Activated T-cell treated with anti-CD3 and anti-CD28 coated beads, Interleukin-2, amount 50 U/mL, for 24 hours (primary cell): ENCODE measurements around the gene HMCN2.

Experiments used
- DNase-seq: peaks from one replicate; pipeline ENCODE4 v3.0.0-alpha.2; 2020
- H3K27ac Mint-ChIP-seq: 2 replicates; pipeline ENCODE4 v1.8.0; 2020; ENCODE audit warnings: mild to moderate bottlenecking, mixed read lengths
- H3K27me3 Mint-ChIP-seq: 2 replicates; pipeline ENCODE4 v1.8.0; 2020; ENCODE audit warnings: mixed read lengths
- H3K36me3 Mint-ChIP-seq: 2 replicates; pipeline ENCODE4 v1.8.0; 2020; ENCODE audit warnings: low read depth, mixed read lengths
- H3K4me1 Mint-ChIP-seq: 2 replicates; pipeline ENCODE4 v1.8.0; 2020; ENCODE audit warnings: low read depth, mixed read lengths
- H3K4me3 Mint-ChIP-seq: 2 replicates; pipeline ENCODE4 v1.8.0; 2020; ENCODE audit warnings: mild to moderate bottlenecking, moderate library complexity, mixed read lengths
- H3K9me3 Mint-ChIP-seq: 2 replicates; pipeline ENCODE4 v1.8.0; 2020; ENCODE audit warnings: mixed read lengths

HMCN2 gene

DNA sequence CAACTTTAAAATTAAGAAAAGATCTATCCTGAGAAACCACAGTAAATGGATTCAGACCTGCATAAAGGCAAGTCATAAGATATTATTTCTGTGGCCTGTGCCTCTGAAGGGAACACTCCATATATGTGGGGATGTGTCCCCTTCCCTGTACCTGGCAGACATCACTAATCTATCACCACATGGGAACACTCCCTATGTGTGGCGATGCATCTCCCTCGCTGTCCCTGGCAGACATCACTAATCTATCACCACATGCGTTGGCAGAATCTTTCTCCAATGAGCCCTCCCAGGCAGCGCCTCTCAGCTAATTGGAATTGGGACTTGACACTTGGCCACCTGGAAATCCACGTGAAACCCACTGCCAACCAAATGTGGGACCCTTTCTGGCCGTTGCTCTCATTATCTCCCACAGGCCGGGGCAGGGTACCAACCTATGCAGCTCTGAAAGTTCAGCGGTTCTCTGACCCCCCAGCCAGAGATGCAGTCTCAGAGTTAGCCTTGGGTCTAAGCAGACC, 154.0 kb downstream of the HMCN2 start:
- no peaks in the 10 kb centered on the region for H3K9me3 Mint-ChIP-seq
- no peak overlapping the region for H3K4me3 Mint-ChIP-seq
- peaks cover 3% of the 10 kb centered on the region for H3K27me3 Mint-ChIP-seq
- no peaks in the 10 kb centered on the region for H3K4me1 Mint-ChIP-seq
- no peak for DNase-seq
- H3K27ac Mint-ChIP-seq: no peak overlapping the region
- no peaks in the 10 kb centered on the region for H3K36me3 Mint-ChIP-seq

DNA sequence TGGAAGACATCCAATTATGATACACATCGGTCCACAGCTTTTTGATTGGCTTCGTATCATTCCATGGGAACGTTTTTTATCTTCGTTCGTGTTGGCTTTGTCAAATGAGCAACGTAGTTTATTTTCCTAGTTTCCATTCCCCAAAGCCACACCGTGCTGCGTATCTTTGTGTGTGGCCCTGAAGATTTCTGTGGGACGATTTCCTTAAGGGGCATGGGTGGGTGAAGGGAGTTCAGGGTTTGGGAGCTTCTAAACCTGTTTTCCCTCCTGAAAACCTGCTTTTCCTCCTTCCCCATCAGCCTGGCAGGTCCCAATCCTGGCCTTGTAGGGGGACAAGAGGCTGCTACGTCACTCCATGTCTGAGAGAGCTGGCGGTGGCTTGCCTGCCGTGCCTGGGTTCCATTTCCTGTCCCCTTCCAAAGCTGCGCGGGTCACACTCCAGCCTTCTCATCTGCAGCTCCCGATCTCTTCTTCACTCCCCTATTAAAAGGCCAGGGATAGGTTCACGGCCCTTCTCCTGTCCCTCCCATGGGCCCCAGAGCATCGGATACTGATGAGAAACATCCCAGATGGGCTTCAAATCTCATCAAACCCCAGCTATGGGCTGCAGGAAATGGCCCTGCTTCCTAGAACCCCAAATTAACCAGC, 155.7 kb downstream of the HMCN2 start:
- H3K9me3 Mint-ChIP-seq: no peaks in the 10 kb centered on the region
- no peaks in the 10 kb centered on the region for H3K4me1 Mint-ChIP-seq

DNA sequence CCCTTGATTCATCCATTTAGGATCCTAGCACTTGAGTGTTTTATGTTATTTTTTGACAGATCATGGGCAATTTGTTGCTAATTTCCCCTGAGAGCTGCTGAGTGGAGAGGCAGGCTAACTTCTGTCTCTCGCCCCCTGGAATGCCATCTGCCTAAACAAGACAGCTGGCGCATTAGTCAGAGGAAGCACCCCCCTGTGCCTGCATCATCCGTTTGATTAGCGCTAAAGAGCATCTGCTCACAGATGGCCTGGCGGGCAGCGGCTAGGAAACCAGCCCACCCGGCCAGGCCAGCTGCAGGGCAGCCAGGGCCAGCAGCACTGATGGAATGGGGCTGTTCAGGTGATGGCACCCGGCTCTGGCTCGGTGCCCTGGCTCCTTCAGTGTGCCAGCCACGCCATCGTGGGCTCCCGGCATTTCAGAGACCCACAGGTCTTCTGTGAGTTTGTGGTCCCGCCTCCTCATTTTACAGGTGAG, 156.3 kb downstream of the HMCN2 start:
- no peak for DNase-seq
- no peaks in the 10 kb centered on the region for H3K4me1 Mint-ChIP-seq
- H3K27me3 Mint-ChIP-seq: no peaks in the 10 kb centered on the region
- H3K9me3 Mint-ChIP-seq: no peaks in the 10 kb centered on the region
- H3K4me3 Mint-ChIP-seq: no peak overlapping the region
- H3K36me3 Mint-ChIP-seq: no peaks in the 10 kb centered on the region
- no peak overlapping the region for H3K27ac Mint-ChIP-seq

More for the DNA sequence above, 155.7 kb downstream of the HMCN2 start:
- Mint-ChIP-seq H3K36me3 (no peaks in the 10 kb centered on the region), H3K4me3 (no peak overlapping the region), H3K27ac (no peak overlapping the region), H3K27me3 (peaks cover 2% of the 10 kb centered on the region)
- DNase-seq: no peak

DNA sequence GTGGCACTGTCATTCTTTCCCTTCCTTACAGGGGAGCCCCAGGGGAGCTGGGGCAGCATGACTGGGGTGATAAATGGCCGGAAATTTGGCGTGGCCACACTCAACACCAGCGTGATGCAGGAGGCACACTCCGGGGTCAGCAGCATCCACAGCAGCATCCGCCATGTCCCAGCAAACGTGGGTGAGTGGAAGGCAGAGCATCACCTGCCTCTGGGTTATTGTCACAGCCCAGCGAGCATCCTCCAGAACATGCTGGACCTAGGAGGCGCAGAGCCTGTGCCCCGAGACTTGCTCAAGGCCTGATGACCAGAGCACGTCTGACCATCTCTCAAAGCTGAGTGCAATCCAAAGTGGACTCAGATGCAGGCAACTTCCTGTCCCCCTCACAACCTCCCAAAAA, 157.0 kb downstream of the HMCN2 start:
- H3K36me3 Mint-ChIP-seq: no peaks in the 10 kb centered on the region
- no peaks in the 10 kb centered on the region for H3K27me3 Mint-ChIP-seq
- no peak overlapping the region for H3K4me3 Mint-ChIP-seq
- H3K9me3 Mint-ChIP-seq: no peaks in the 10 kb centered on the region
- no peak overlapping the region for H3K27ac Mint-ChIP-seq
- no peaks in the 10 kb centered on the region for H3K4me1 Mint-ChIP-seq
- no peak for DNase-seq

DNA sequence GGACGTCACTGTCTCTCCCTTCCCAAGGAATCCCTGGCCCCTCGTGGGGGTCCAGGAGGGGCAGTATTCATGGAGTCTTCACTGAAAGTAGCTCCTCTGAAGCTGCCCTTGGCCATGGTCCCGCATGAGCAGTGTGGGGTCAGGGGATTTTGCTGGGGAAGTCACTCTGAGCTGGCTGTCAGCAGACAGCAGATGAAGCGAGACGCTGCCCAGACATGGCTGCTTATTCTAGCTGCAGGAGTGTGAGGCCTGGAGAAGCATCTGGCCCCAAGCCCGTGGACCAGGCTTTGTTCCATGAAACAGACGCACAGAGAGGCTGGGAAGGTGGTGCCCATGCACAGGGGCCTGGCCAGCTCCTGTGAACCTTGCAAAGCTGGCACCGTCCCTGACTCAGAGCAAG, 157.7 kb downstream of the HMCN2 start:
- no peaks in the 10 kb centered on the region for H3K27me3 Mint-ChIP-seq
- H3K4me3 Mint-ChIP-seq: no peak overlapping the region
- no peaks in the 10 kb centered on the region for H3K9me3 Mint-ChIP-seq
- H3K4me1 Mint-ChIP-seq: no peaks in the 10 kb centered on the region
- H3K27ac Mint-ChIP-seq: no peak overlapping the region
- H3K36me3 Mint-ChIP-seq: no peaks in the 10 kb centered on the region
- DNase-seq: no peak

DNA sequence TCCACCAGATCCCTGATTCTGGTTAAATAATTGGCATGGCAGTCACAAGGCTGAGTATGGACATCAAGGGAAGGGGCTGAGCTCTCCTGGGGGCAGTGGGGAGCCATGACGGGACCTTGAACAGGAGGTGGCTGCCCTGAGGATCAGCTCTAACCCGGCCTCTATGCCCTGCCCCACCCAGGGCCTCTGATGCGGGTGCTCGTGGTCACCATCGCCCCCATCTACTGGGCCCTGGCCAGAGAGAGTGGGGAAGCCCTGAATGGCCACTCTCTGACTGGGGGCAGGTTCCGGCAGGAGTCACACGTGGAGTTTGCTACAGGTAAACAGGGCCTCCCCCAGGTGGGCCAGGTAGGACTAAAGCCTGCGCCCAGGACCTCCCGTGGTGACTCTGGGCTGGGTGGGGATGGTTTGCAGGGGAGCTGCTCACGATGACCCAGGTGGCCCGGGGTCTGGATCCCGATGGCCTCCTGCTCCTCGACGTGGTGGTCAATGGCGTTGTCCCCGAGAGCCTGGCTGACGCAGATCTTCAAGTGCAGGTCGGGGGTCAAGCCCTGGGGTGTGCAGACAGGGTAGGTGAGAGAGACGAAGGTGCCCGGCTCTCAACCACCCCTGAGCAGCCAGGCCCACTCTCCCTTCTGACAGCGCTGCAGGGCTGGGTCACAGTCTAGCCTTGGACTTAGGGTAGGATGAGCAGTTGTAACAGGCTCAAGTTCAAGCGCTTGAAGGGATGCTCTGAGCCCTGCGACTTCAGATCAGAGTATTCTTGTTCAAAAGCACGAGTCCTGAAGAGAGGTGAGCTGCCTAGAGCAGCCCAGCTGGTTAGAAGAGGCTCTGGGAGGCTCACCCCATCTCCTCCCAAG, 159.3 kb downstream of the HMCN2 start:
- no peak overlapping the region for H3K27ac Mint-ChIP-seq
- H3K36me3 Mint-ChIP-seq: no peaks in the 10 kb centered on the region
- no peaks in the 10 kb centered on the region for H3K4me1 Mint-ChIP-seq
- no peak overlapping the region for H3K4me3 Mint-ChIP-seq
- no peak for DNase-seq
- H3K9me3 Mint-ChIP-seq: no peaks in the 10 kb centered on the region
- peaks cover 2% of the 10 kb centered on the region for H3K27me3 Mint-ChIP-seq

DNA sequence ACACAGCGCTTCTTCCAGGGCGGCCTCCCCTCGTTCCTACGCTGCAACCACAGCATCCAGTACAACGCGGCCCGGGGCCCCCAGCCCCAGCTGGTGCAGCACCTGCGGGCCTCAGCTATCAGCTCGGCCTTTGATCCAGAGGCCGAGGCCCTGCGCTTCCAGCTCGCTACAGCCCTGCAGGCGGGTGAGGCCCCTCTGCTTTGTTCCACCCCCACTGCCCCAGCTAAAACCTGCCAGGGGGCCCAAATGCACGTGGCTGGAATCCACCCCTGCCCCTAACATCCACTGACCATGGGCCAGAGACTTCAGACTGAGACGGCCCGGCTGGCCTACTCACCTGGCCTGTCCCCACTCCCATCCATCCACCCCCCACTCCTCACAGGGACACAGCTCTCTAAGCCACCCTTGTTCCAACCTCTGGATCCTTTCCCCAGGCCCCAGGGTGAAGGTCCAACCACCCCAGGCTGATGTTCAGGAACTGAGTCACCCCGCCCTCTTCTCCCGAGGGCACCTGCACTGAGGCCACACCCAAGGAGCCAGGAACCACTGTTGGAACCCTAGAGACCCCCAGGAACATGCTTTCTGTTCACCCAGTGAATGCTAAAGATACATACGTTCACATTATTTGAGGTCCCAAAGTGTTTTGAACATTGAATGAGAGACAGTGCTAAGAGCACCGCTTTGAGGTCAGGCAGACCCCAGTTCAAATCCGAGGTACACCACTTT, 160.3 kb downstream of the HMCN2 start:
- no peak for DNase-seq
- H3K36me3 Mint-ChIP-seq: no peaks in the 10 kb centered on the region
- H3K4me1 Mint-ChIP-seq: no peaks in the 10 kb centered on the region
- no peaks in the 10 kb centered on the region for H3K9me3 Mint-ChIP-seq
- peaks cover 10% of the 10 kb centered on the region for H3K27me3 Mint-ChIP-seq
- H3K4me3 Mint-ChIP-seq: no peak overlapping the region
- H3K27ac Mint-ChIP-seq: no peak overlapping the region

DNA sequence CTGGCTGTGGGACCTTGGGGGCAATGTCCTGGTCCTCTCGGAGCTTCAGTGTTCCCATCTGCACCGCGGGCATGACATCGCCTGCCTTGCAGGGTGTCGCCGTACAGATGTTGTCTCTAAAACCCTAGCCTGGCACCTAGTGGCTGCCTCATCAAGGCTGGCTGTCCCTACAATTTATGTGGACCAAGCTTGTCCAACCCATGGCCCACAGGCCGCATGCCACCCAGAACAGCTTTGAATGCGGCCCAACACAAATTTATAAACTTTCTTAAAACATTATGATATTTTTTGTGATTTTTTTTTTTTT, 160.9 kb downstream of the HMCN2 start:
- Mint-ChIP-seq H3K27ac (no peak overlapping the region), H3K4me1 (no peaks in the 10 kb centered on the region)

DNA sequence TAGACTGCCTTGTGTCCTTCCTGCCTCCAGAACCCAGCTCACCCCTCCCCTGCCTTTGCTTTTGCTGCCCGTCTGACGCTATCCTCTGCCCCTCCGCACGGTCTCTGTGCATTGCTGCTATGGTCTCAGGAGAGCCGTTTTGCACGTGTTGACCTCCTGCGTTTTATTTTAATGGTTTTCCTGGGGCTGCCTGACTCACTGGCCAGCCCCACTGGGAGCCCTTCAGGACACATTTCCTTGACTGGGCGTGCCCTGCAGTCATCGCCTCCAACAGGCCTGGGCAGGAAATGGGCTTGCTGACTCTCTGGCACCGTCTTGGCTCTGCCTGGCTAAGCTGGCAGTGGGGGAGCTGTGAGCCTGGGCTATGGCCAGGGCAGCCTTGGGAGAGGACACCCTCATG, 161.3 kb downstream of the HMCN2 start:
- DNase-seq: no peak
- Mint-ChIP-seq H3K9me3 (no peaks in the 10 kb centered on the region), H3K27me3 (peaks cover 14% of the 10 kb centered on the region), H3K27ac (no peak overlapping the region), H3K4me3 (no peak overlapping the region), H3K4me1 (no peaks in the 10 kb centered on the region), H3K36me3 (no peaks in the 10 kb centered on the region)

More for the DNA sequence above, 160.9 kb downstream of the HMCN2 start:
- H3K36me3 Mint-ChIP-seq: no peaks in the 10 kb centered on the region
- DNase-seq: no peak
- H3K4me3 Mint-ChIP-seq: no peak overlapping the region
- no peaks in the 10 kb centered on the region for H3K9me3 Mint-ChIP-seq
- peaks cover 12% of the 10 kb centered on the region for H3K27me3 Mint-ChIP-seq

DNA sequence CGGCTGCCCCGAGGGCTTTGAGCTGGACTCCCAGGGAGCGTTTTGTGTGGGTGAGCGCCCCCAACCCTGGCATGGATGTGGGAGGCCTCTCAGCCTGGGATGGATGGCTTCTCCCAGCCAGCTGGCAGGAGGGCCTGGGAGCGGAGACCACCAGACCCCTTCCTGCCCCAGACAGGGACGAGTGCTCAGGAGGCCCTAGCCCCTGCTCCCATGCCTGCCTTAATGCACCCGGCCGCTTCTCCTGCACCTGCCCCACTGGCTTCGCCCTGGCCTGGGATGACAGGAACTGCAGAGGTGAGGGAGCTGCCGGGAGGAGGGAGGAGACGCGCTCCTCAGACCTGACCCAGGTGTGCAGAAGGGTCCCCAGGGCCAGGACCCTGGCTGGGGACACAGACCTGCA, 161.8 kb downstream of the HMCN2 start:
- no peak overlapping the region for H3K27ac Mint-ChIP-seq
- no peaks in the 10 kb centered on the region for H3K36me3 Mint-ChIP-seq
- DNase-seq: no peak
- H3K9me3 Mint-ChIP-seq: no peaks in the 10 kb centered on the region
- H3K4me1 Mint-ChIP-seq: no peaks in the 10 kb centered on the region
- peaks cover 18% of the 10 kb centered on the region for H3K27me3 Mint-ChIP-seq
- H3K4me3 Mint-ChIP-seq: no peak overlapping the region

DNA sequence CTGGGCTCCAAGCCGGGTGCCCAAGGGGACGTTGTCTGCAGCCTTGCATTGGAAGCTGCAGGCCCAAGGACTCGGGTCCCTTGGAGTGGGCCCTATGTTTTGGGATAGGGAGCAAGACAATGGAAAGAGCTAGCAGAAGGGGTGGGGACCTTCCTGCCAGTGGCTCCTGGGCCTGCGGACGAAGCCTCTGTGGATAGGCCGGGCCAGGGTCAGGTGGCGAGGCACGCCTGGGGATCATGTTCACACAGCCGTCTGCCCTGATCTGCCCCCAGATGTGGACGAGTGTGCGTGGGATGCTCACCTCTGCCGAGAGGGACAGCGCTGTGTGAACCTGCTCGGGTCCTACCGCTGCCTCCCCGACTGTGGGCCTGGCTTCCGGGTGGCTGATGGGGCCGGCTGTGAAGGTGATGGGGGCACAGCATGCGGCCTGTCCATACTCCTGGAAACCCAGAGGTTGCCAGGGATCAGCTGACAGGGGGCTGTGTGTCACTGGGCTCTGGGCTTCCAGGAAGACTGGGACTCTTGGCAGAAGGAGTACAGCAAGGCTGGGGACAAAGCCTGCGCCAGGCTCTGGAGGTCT, 162.6 kb downstream of the HMCN2 start:
- H3K27me3 Mint-ChIP-seq: peaks cover 27% of the 10 kb centered on the region
- H3K36me3 Mint-ChIP-seq: no peaks in the 10 kb centered on the region
- H3K4me3 Mint-ChIP-seq: no peak overlapping the region
- H3K27ac Mint-ChIP-seq: no peak overlapping the region
- H3K4me1 Mint-ChIP-seq: peaks cover 7% of the 10 kb centered on the region
- H3K9me3 Mint-ChIP-seq: no peaks in the 10 kb centered on the region
- no peak for DNase-seq

DNA sequence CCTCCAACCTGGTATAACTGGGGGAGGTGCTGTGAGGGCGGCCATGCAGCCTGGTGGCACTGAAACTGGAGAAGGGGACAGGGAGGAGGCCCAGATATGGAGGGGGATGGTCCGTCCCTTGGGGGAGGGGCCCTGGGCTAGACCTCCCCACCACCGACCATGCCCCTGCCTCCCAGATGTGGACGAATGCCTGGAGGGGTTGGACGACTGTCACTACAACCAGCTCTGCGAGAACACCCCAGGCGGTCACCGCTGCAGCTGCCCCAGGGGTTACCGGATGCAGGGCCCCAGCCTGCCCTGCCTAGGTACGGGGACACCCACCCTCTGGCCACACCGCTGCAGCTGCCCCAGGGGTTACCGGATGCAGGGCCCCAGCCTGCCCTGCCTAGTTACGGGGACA, 163.8 kb downstream of the HMCN2 start:
- Mint-ChIP-seq H3K4me3 (no peak overlapping the region), H3K27ac (no peak overlapping the region), H3K27me3 (peaks cover 36% of the 10 kb centered on the region), H3K36me3 (no peaks in the 10 kb centered on the region), H3K9me3 (no peaks in the 10 kb centered on the region), H3K4me1 (peaks cover 9% of the 10 kb centered on the region)
- DNase-seq: no peak

DNA sequence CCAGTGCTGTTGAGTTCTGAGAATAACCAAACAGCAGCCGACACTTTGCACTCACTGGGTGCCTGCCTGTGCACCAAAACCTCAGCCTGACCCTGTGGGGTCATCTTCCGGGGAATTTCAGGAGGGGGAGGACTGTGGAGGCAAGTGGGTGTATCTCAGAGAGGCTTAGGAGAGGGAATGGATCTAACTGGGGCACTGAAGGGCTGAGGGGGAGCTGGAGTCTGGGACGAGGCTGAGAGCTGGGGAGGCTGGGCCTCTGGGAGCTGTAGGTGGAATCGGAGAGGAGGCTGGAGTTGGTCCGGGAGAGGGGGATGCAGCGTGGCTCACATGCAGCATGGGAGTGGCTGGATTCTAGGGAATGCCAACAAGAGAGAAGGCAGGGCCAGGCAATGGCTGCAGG, 164.3 kb downstream of the HMCN2 start:
- Mint-ChIP-seq H3K27ac (no peak overlapping the region), H3K27me3 (peaks cover 39% of the 10 kb centered on the region), H3K36me3 (no peaks in the 10 kb centered on the region)

DNA sequence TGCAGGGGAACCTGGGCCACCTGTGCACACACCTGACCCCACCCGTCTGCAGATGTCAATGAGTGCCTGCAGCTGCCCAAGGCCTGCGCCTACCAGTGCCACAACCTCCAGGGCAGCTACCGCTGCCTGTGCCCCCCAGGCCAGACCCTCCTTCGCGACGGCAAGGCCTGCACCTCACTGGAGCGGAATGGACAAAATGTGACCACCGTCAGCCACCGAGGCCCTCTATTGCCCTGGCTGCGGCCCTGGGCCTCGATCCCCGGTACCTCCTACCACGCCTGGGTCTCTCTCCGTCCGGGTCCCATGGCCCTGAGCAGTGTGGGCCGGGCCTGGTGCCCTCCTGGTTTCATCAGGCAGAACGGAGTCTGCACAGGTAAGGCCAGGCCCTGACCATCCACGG, 164.7 kb downstream of the HMCN2 start:
- Mint-ChIP-seq H3K4me3 (no peak overlapping the region), H3K27me3 (peaks cover 42% of the 10 kb centered on the region)
- no peak for DNase-seq

More for the DNA sequence above, 164.3 kb downstream of the HMCN2 start:
- Mint-ChIP-seq H3K9me3 (no peaks in the 10 kb centered on the region), H3K4me1 (peaks cover 9% of the 10 kb centered on the region), H3K4me3 (no peak overlapping the region)
- DNase-seq: no peak

More for the DNA sequence above, 164.7 kb downstream of the HMCN2 start:
- no peaks in the 10 kb centered on the region for H3K36me3 Mint-ChIP-seq
- H3K27ac Mint-ChIP-seq: no peak overlapping the region
- H3K4me1 Mint-ChIP-seq: peaks cover 9% of the 10 kb centered on the region
- H3K9me3 Mint-ChIP-seq: no peaks in the 10 kb centered on the region
